HepG2 (cell line): ENCODE data around the gene RHBDD3. TPM values are rescaled to one million over a fixed set of nuclear protein-coding genes. Genes with fewer than 3 reads are reported as not detected.

Experiments used
- ATAC-seq: fragments of 200-7000 bp; cut with Tn5 transposase; 3 replicates; pipeline ENCODE4 v1.9.1; 2020; ENCODE audit warnings: mild to moderate bottlenecking, moderate library complexity
- BruUV-seq: library from RNA; stranded (reverse); fragments of 400-500 nt; replicated peaks from 2 replicates; lab custom pipeline; 2021; lab: Mats Ljungman, UMichigan
- CTCF ChIA-PET: fragments of 300-600 bp; formaldehyde crosslinking; extraction: SDS; loops from one replicate; lab custom pipeline; 2021; ENCODE audit warnings: low total read pairs, inconsistent platforms, low intra/inter-chr PET ratio; lab: Yijun Ruan, JAX
- POLR2A ChIA-PET: fragments of 350-600 bp; sonication (Branson Sonifier 250); formaldehyde crosslinking; loops from one replicate; lab custom pipeline; 2020; ENCODE audit warnings: antibody characterized with exemption, inconsistent platforms; lab: Yijun Ruan, JAX
- DNase-seq: peaks from one replicate; pipeline ENCODE4 v3.0.0-alpha.2; 2015; ENCODE audit warnings: low spot score
- FAIRE-seq: peaks from 3 replicates; lab custom pipeline; 2011; peaks lifted over from hg19 to GRCh38; lab: Jason Lieb, UNC
- H2AFZ ChIP-seq: one replicate; pipeline ENCODE4 v1.6.1; 2011; ENCODE audit warnings: low read length, inconsistent platforms
- H3K27ac ChIP-seq: fragments of 300-600 bp; 3 replicates; pipeline ENCODE4 v1.8.0; 2011; ENCODE audit warnings: mixed run types, mild to moderate bottlenecking, mixed read lengths, low read length, inconsistent platforms; ENCODE audit not compliant: insufficient read depth; ENCODE audit errors: extremely low read length
- H3K27me3 ChIP-seq, 2 experiments: fragments of 200-600 bp in 1 of 2; 2 replicates in 1 of 2; 3 replicates in 1 of 2; pipeline versions ENCODE4 v1.6.0 to v1.8.0; 2011; ENCODE audit warnings: low read length in 2 of 2, mild to moderate bottlenecking in 2 of 2, moderate library complexity in 2 of 2, inconsistent platforms in 1 of 2; ENCODE audit not compliant: insufficient read depth in 2 of 2, control insufficient read depth in 1 of 2
- H3K36me3 ChIP-seq, 2 experiments: fragments of 200-600 bp in 1 of 2; replicated peaks in 1 of 2; 2 replicates in 1 of 2; 3 replicates in 1 of 2; pipeline versions ENCODE4 v1.5.1 to v1.8.0; 2011; ENCODE audit warnings: low read length in 2 of 2, inconsistent platforms in 1 of 2; ENCODE audit not compliant: insufficient read depth in 2 of 2, control insufficient read depth in 1 of 2
- H3K4me1 ChIP-seq: 2 replicates; pipeline ENCODE4 v1.5.1; 2012; ENCODE audit warnings: low read length, inconsistent platforms; ENCODE audit not compliant: insufficient read depth
- H3K4me2 ChIP-seq: 2 replicates; pipeline ENCODE4 v1.6.0; 2011; ENCODE audit warnings: low read depth, low read length, inconsistent platforms
- H3K4me3 ChIP-seq, 3 experiments: fragments of 200-600 bp in 1 of 3; sonication (generic), shearing (Covaris generic) in 1 of 3; replicated peaks in 1 of 3; 2 replicates each; pipeline ENCODE4 v1.5.1; 2011 to 2016; ENCODE audit warnings: low read length in 3 of 3, inconsistent platforms in 2 of 3, low read depth in 2 of 3, mild to moderate bottlenecking in 2 of 3, control low read depth in 1 of 3, mixed read lengths in 1 of 3; ENCODE audit not compliant: insufficient read depth in 1 of 3
- H3K79me2 ChIP-seq: one replicate; pipeline ENCODE4 v1.6.1; 2011; ENCODE audit warnings: low read length, inconsistent platforms; ENCODE audit not compliant: insufficient read depth
- H3K9ac ChIP-seq: 2 replicates; pipeline ENCODE4 v1.6.0; 2011; ENCODE audit warnings: mild to moderate bottlenecking, low read depth, low read length, inconsistent platforms; ENCODE audit not compliant: insufficient read depth
- H3K9me3 ChIP-seq: 2 replicates; pipeline ENCODE4 v1.5.1; 2012; ENCODE audit warnings: mild to moderate bottlenecking, low read length
- H4K20me1 ChIP-seq: 2 replicates; pipeline ENCODE4 v1.6.0; 2011; ENCODE audit warnings: inconsistent platforms, mild to moderate bottlenecking, low read length, moderate library complexity; ENCODE audit not compliant: insufficient read depth
- GZF1 ChIP-seq: sonication (generic); formaldehyde crosslinking; IDR thresholded peaks from 2 replicates; pipeline ENCODE4 v1.5.1; 2020; ENCODE audit warnings: mild to moderate bottlenecking, missing genetic modification reagents
- HMGA1 ChIP-seq: sonication (generic); formaldehyde crosslinking; conservative IDR thresholded peaks from 2 replicates; pipeline ENCODE4 v1.4.0; 2020; ENCODE audit warnings: missing genetic modification reagents
- NKX3-1 ChIP-seq: sonication (generic); formaldehyde crosslinking; IDR thresholded peaks from 2 replicates; pipeline ENCODE4 v1.5.0; 2020; ENCODE audit warnings: missing genetic modification reagents
- ZBTB21 ChIP-seq: sonication (generic); formaldehyde crosslinking; IDR thresholded peaks from 2 replicates; pipeline ENCODE4 v1.4.0; 2020; ENCODE audit warnings: missing genetic modification reagents
- ZNF180 ChIP-seq: sonication (generic); formaldehyde crosslinking; IDR thresholded peaks from 2 replicates; pipeline ENCODE4 v1.4.0; 2020; ENCODE audit warnings: low read depth, missing genetic modification reagents, borderline replicate concordance
- ZNF235 ChIP-seq: sonication (generic); formaldehyde crosslinking; IDR thresholded peaks from 2 replicates; pipeline ENCODE4 v1.8.1; 2023; ENCODE audit warnings: mild to moderate bottlenecking, missing genetic modification reagents, borderline replicate concordance
- ZNF253 ChIP-seq: sonication (generic); formaldehyde crosslinking; IDR thresholded peaks from 2 replicates; pipeline ENCODE4 v1.8.0; 2022; ENCODE audit warnings: mild to moderate bottlenecking, missing genetic modification reagents, borderline replicate concordance
- ZNF792 ChIP-seq: IDR thresholded peaks from 2 replicates; pipeline ENCODE4 v1.6.1; 2016
- ZNF839 ChIP-seq: sonication (generic); formaldehyde crosslinking; IDR thresholded peaks from 2 replicates; pipeline ENCODE4 v1.4.0; 2020; ENCODE audit warnings: missing genetic modification reagents, mild to moderate bottlenecking, borderline replicate concordance
- WGBS: methylation state at CpG from one replicate; pipeline ENCODE4 v1.1.6; 2017; ENCODE audit warnings: low lambda C conversion rate; 5-methylcytosine and 5-hydroxymethylcytosine counted together
- in situ Hi-C: cut with HindIII; loops from 2 replicates; pipeline ENCODE4 v1.10.0; 2017; ENCODE audit warnings: low pct_unique_long_range_greater_than_20kb; ENCODE audit not compliant: extremely low pct_ligation_motif_present
- intact Hi-C: fragments of 100-400 bp; cut with micrococcal nuclease; formaldehyde crosslinking; loops from one replicate; pipeline ENCODE4 v1.10.0; 2022; ENCODE audit not compliant: unreplicated experiment
- polyA plus RNA-seq, 8 experiments: library from polyadenylated mRNA; depleted of rRNA in 3 of 8; stranded (reverse) in 7 of 8; unstranded in 1 of 8; fragments of >200 nt; fragmentation: Illumina TruSeq in 4 of 8; extraction: Trizol in 4 of 8; gene quantifications; 2 replicates each; pipeline versions ENCODE4 v1.2.1 to v1.2.3, GENCODE V29; 2011 to 2016; ENCODE audit warnings: low read depth in 4 of 8, missing spikeins in 1 of 8, mixed read lengths in 1 of 8; ENCODE audit not compliant: insufficient read depth in 1 of 8
- total RNA-seq, 5 experiments: library from RNA; depleted of rRNA; stranded (reverse); fragments of >200 nt; fragmentation: Illumina TruSeq; extraction: Trizol; gene quantifications; 2 replicates each; pipeline ENCODE4 v1.2.3, GENCODE V29; 2016; ENCODE audit warnings: low read depth in 1 of 5
- TF ChIP-seq, protein P1 (sequence below): IDR thresholded peaks from 2 replicates; pipeline ENCODE4 v1.6.1; 2012; ENCODE audit warnings: low read depth, low read length, improper control_type of control experiment
- TF ChIP-seq, protein P2 (sequence below): sonication (generic); formaldehyde crosslinking; IDR thresholded peaks from 2 replicates; pipeline ENCODE4 v1.4.0; 2020; ENCODE audit warnings: missing genetic modification reagents
- TF ChIP-seq, protein P3 (sequence below): sonication (generic); formaldehyde crosslinking; IDR thresholded peaks from 2 replicates; pipeline ENCODE4 v1.8.1; 2023; ENCODE audit warnings: mild to moderate bottlenecking, missing genetic modification reagents
- TF ChIP-seq, protein P4 (sequence below): fragments of 450-650 bp; IDR thresholded peaks from 2 replicates; pipeline ENCODE4 v1.6.1; 2016

RHBDD3 gene
- total and polyA plus RNA-seq, 2 of the 13 experiments (the other 11 are each of a cell fraction or from before 2014, with no cell fraction given): 12.1 to 26.7 TPM

DNA sequence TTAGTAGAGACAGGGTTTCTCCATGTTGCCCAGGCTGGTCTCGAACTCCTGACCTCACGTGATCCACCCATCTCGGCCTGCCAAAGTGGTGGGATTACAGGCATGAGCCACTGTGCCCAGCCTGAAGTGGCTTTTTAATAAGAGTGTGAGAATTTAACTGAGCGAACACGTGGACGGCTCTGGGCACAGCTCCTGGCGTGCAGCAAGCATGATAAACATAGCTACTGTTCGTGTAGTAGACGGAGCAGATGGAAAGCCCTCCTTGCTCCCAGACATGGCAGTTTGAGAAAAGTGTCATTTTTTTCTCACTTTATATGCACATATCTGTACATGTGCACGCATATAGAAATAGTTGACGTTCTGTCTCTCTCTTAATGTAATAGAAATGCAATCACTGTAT lies 55.0 kb downstream of the RHBDD3 start:
- no peaks in the 10 kb centered on the region for H3K36me3 ChIP-seq
- ChIA-PET CTCF (no interaction called here), POLR2A (no interaction called here)
- no peak overlapping the region for H3K9ac ChIP-seq
- H3K4me3 ChIP-seq: no peak overlapping the region
- TF ChIP-seq GZF1 (no peak), ZBTB21 (CRISPR knock-in tag) (no peak), ZNF792 (CRISPR knock-in tag) (no peak), HMGA1 (CRISPR knock-in tag) (no peak), NKX3-1 (no peak)
- TF ChIP-seq, protein P1, sequence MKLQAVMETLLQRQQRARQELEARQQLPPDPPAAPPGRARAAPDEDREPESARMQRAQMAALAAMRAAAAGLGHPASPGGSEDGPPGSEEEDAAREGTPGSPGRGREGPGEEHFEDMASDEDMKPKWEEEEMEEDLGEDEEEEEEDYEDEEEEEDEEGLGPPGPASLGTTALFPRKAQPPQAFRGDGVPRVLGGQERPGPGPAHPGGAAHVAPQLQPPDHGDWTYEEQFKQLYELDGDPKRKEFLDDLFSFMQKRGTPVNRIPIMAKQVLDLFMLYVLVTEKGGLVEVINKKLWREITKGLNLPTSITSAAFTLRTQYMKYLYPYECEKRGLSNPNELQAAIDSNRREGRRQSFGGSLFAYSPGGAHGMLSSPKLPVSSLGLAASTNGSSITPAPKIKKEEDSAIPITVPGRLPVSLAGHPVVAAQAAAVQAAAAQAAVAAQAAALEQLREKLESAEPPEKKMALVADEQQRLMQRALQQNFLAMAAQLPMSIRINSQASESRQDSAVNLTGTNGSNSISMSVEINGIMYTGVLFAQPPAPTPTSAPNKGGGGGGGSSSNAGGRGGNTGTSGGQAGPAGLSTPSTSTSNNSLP: no peak
- TF ChIP-seq, protein P2, sequence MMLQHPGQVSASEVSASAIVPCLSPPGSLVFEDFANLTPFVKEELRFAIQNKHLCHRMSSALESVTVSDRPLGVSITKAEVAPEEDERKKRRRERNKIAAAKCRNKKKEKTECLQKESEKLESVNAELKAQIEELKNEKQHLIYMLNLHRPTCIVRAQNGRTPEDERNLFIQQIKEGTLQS (CRISPR knock-in tag): no peak
- in situ Hi-C loops (no loop called here), intact Hi-C loops (no loop called here)
- H4K20me1 ChIP-seq: no peaks in the 10 kb centered on the region
- WGBS: 56% methylated on average over 11 of the region's 11 CpGs
- no peak for ATAC-seq
- no peaks in the 10 kb centered on the region for H3K79me2 ChIP-seq
- peaks cover 22% of the 10 kb centered on the region for H3K4me1 ChIP-seq
- DNase-seq: no peak
- no peaks in the 10 kb centered on the region for H3K9me3 ChIP-seq
- no TSS peak for BruUV-seq
- H3K27ac ChIP-seq: no peak overlapping the region
- no peak for FAIRE-seq
- H2AFZ ChIP-seq: no peak overlapping the region
- H3K4me2 ChIP-seq: no peak overlapping the region
- peaks cover 0 to 13% of the 10 kb centered on the region in 2 experiments; a peak in 4 of 5 replicates for H3K27me3 ChIP-seq

DNA sequence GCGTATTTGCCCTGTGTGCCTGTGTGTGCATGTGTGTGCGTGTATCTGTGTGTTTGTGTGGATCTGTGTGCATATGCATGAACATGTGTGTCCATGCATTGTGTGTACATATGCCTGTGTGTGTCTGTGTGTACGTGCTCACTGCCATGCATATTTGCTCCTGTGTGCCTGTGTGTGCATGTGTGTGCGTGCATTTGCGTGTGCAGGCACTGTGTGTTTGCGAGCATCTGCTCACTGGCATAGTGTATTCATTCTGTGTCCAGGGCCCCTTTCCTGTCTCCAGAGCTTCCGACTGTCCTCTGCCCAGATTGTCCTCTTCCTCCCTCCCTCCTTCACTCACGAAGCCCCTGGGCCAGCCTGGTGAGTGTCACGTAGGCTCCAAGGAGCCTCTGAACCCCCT lies 56.3 kb downstream of the RHBDD3 start:
- no TSS peak for BruUV-seq
- in situ Hi-C loops: no loop called here
- H3K4me3 ChIP-seq: no peak overlapping the region
- TF ChIP-seq ZNF235 (CRISPR knock-in tag) (no peak), ZNF180 (CRISPR knock-in tag) (no peak), ZNF839 (CRISPR knock-in tag) (no peak), ZNF253 (CRISPR knock-in tag) (no peak)
- TF ChIP-seq, protein P3, sequence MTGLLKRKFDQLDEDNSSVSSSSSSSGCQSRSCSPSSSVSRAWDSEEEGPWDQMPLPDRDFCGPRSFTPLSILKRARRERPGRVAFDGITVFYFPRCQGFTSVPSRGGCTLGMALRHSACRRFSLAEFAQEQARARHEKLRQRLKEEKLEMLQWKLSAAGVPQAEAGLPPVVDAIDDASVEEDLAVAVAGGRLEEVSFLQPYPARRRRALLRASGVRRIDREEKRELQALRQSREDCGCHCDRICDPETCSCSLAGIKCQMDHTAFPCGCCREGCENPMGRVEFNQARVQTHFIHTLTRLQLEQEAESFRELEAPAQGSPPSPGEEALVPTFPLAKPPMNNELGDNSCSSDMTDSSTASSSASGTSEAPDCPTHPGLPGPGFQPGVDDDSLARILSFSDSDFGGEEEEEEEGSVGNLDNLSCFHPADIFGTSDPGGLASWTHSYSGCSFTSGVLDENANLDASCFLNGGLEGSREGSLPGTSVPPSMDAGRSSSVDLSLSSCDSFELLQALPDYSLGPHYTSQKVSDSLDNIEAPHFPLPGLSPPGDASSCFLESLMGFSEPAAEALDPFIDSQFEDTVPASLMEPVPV: no peak
- TF ChIP-seq, protein P4, sequence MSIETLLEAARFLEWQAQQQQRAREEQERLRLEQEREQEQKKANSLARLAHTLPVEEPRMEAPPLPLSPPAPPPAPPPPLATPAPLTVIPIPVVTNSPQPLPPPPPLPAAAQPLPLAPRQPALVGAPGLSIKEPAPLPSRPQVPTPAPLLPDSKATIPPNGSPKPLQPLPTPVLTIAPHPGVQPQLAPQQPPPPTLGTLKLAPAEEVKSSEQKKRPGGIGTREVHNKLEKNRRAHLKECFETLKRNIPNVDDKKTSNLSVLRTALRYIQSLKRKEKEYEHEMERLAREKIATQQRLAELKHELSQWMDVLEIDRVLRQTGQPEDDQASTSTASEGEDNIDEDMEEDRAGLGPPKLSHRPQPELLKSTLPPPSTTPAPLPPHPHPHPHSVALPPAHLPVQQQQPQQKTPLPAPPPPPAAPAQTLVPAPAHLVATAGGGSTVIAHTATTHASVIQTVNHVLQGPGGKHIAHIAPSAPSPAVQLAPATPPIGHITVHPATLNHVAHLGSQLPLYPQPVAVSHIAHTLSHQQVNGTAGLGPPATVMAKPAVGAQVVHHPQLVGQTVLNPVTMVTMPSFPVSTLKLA: peak; percentile 5; the same call in 1 of the 2 replicates
- CTCF ChIA-PET: no interaction called here
- no peaks in the 10 kb centered on the region for H3K79me2 ChIP-seq
- intact Hi-C loops: no loop called here
- no peak overlapping the region for H3K27ac ChIP-seq
- peaks cover 12% of the 10 kb centered on the region for H3K4me1 ChIP-seq
- H3K9me3 ChIP-seq: no peaks in the 10 kb centered on the region
- WGBS: 68% methylated on average over 7 of the region's 9 CpGs
- ATAC-seq (no peak), FAIRE-seq (no peak), DNase-seq (no peak)
- POLR2A ChIA-PET: no interaction called here
- H3K4me2 ChIP-seq: no peak overlapping the region
- no peaks in the 10 kb centered on the region for H3K36me3 ChIP-seq
- H3K27me3 ChIP-seq: peaks cover 2 to 22% of the 10 kb centered on the region in 2 experiments
- no peak overlapping the region for H3K9ac ChIP-seq
- no peak overlapping the region for H2AFZ ChIP-seq
- no peaks in the 10 kb centered on the region for H4K20me1 ChIP-seq
